ENCODE measurements around the gene PHLPP2. TPM values are rescaled to one million over a fixed set of nuclear protein-coding genes. Genes with fewer than 3 reads are reported as not detected.
"Not testable (repeated sequence)": the region's sequence is repeated elsewhere in the genome, so short reads cannot be mapped to it uniquely, and the experiment has no call there.

PHLPP2 gene
- total and polyA plus RNA-seq, 4 donors, result 12.7 to 24.1 (median 14.5) TPM

DNA sequence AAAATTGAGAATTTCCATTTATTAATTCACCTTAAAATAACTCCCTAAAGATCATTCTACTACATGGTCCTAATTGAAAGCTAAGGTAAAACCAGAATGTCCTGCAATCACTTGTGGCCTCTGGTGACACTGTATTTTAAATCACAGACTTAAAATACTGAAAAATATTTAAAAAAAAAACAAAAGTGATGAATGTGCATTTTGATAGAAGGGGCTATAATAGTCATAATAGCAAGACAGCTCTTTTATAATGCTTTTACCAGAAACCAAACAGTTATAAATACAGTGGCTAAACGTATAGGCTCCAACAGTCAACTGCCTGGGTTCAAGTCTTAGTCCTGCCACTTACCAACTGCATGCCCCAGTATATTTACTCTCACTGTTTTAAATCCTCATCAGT is 21.2 kb downstream of the PHLPP2 start:
- H3K27ac ChIP-seq (ENCODE audit: low read depth, low read length), result no peak overlapping the region
- no peaks in the 10 kb centered on the region for H3K9me3 ChIP-seq (ENCODE audit: control insufficient read depth, insufficient read depth, low read length)
- no peaks in the 10 kb centered on the region for H3K27me3 ChIP-seq (ENCODE audit: control insufficient read depth, insufficient read depth, low read length)
- H3K36me3 ChIP-seq (ENCODE audit: control insufficient read depth, insufficient read depth, low read length), result peaks cover 20% of the 10 kb centered on the region
- DNase-seq (ENCODE audit: low read depth in 4 of 6, low spot score in 6 of 6), result no peak
- H3K4me3 ChIP-seq (ENCODE audit: low read depth, low read length), result no peak overlapping the region
- WGBS (ENCODE audit: insufficient coverage), result 83% methylated on average over 1 of the region's 1 CpG
- H3K4me1 ChIP-seq (ENCODE audit: control insufficient read depth, insufficient read depth, low read length), result no peaks in the 10 kb centered on the region

- H3K4me3 ChIP-seq (ENCODE audit: low read depth, low read length), result no peak overlapping the region
- peaks cover 21% of the 10 kb centered on the region for H3K36me3 ChIP-seq (ENCODE audit: control insufficient read depth, insufficient read depth, low read length)
- no peak overlapping the region for H3K27ac ChIP-seq (ENCODE audit: low read depth, low read length)
- H3K27me3 ChIP-seq (ENCODE audit: control insufficient read depth, insufficient read depth, low read length), result no peaks in the 10 kb centered on the region
- no peak for DNase-seq (ENCODE audit: low read depth in 4 of 6, low spot score in 6 of 6)
- no peaks in the 10 kb centered on the region for H3K4me1 ChIP-seq (ENCODE audit: control insufficient read depth, insufficient read depth, low read length)
- H3K9me3 ChIP-seq (ENCODE audit: control insufficient read depth, insufficient read depth, low read length), result no peaks in the 10 kb centered on the region
- WGBS (ENCODE audit: insufficient coverage), result 95% methylated on average over 3 of the region's 4 CpGs
Observed at GRCh38 chr16:71700831-71701230, 23.7 kb downstream of the PHLPP2 start.

GRCh38 chr16:71698491-71698890 is 26.0 kb downstream of the PHLPP2 start:
- no peaks in the 10 kb centered on the region for H3K27me3 ChIP-seq (ENCODE audit: control insufficient read depth, insufficient read depth, low read length)
- H3K9me3 ChIP-seq (ENCODE audit: control insufficient read depth, insufficient read depth, low read length), result no peaks in the 10 kb centered on the region
- no peak overlapping the region for H3K27ac ChIP-seq (ENCODE audit: low read depth, low read length)
- WGBS (ENCODE audit: insufficient coverage), result 97% methylated on average over 3 of the region's 3 CpGs
- no peaks in the 10 kb centered on the region for H3K4me1 ChIP-seq (ENCODE audit: control insufficient read depth, insufficient read depth, low read length)
- peaks cover 19% of the 10 kb centered on the region for H3K36me3 ChIP-seq (ENCODE audit: control insufficient read depth, insufficient read depth, low read length)
- no peak for DNase-seq (ENCODE audit: low read depth in 4 of 6, low spot score in 6 of 6)
- H3K4me3 ChIP-seq (ENCODE audit: low read depth, low read length), result no peak overlapping the region

- H3K4me1 ChIP-seq (ENCODE audit: control insufficient read depth, insufficient read depth, low read length), result no peaks in the 10 kb centered on the region
- peaks cover 14% of the 10 kb centered on the region for H3K36me3 ChIP-seq (ENCODE audit: control insufficient read depth, insufficient read depth, low read length)
- DNase-seq (ENCODE audit: low read depth in 4 of 6, low spot score in 6 of 6), result no peak
- H3K27ac ChIP-seq (ENCODE audit: low read depth, low read length), result no peak overlapping the region
- WGBS (ENCODE audit: insufficient coverage), result 98% methylated on average over 3 of the region's 5 CpGs
- no peaks in the 10 kb centered on the region for H3K27me3 ChIP-seq (ENCODE audit: control insufficient read depth, insufficient read depth, low read length)
- no peaks in the 10 kb centered on the region for H3K9me3 ChIP-seq (ENCODE audit: control insufficient read depth, insufficient read depth, low read length)
- no peak overlapping the region for H3K4me3 ChIP-seq (ENCODE audit: low read depth, low read length)
Observed at GRCh38 chr16:71693164-71693563, 31.3 kb downstream of the PHLPP2 start.

DNA sequence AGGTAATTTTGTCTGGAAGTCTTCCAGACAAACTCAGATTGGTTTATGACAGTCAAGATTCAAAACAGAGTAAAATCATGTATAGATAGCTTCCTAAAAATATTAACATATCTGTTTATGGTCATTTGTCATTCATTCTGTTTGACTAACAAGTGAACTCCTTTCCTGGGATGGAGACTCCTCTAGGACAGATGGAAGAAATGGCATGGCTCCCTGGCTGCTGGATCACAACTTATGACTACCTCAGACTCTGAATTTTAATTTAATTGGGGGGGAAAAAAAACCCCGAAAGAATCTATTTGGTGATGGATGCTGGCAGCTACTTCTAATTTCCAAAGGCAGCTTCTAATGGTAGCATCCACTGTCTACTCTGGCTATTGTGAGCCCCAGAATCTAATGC is 34.6 kb downstream of the PHLPP2 start:
- Histone ChIP-seq H3K9me3 (ENCODE audit: control insufficient read depth, insufficient read depth, low read length) (no peaks in the 10 kb centered on the region), H3K4me1 (ENCODE audit: control insufficient read depth, insufficient read depth, low read length) (no peaks in the 10 kb centered on the region), H3K36me3 (ENCODE audit: control insufficient read depth, insufficient read depth, low read length) (peaks cover 21% of the 10 kb centered on the region), H3K4me3 (ENCODE audit: low read depth, low read length) (no peak overlapping the region), H3K27me3 (ENCODE audit: control insufficient read depth, insufficient read depth, low read length) (no peaks in the 10 kb centered on the region), H3K27ac (ENCODE audit: low read depth, low read length) (no peak overlapping the region)
- peak in 1 of 6 donors; percentile 61 for DNase-seq (ENCODE audit: low read depth in 4 of 6, low spot score in 6 of 6)
- WGBS (ENCODE audit: insufficient coverage), result no CpG with 5 or more reads among the region's 1 CpG

DNA sequence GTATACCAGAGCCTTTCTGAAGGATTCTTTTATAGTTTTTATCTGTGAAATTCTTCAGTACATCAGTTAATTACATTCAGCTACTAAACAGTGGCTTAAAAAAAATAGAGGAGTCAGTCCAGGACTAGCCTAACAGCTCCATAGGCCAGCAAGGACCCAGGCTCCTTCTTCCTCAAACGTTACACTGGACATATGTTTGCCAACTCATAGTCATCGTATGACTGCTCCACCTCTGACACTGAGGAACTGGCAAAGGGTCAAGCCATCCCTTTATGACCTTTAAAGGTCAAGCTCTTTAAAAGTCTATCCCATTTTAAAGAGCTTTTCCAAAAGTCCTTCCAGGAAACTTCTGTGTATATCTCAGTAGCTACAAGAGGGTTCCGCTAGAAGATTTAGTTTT is 36.6 kb downstream of the PHLPP2 start:
- no peak for DNase-seq (ENCODE audit: low read depth in 4 of 6, low spot score in 6 of 6)
- Histone ChIP-seq H3K36me3 (ENCODE audit: control insufficient read depth, insufficient read depth, low read length) (peaks cover 34% of the 10 kb centered on the region), H3K27ac (ENCODE audit: low read depth, low read length) (no peak overlapping the region), H3K4me3 (ENCODE audit: low read depth, low read length) (no peak overlapping the region), H3K9me3 (ENCODE audit: control insufficient read depth, insufficient read depth, low read length) (no peaks in the 10 kb centered on the region), H3K4me1 (ENCODE audit: control insufficient read depth, insufficient read depth, low read length) (no peaks in the 10 kb centered on the region), H3K27me3 (ENCODE audit: control insufficient read depth, insufficient read depth, low read length) (no peaks in the 10 kb centered on the region)
- 78% methylated on average over 2 of the region's 3 CpGs for WGBS (ENCODE audit: insufficient coverage)

DNA sequence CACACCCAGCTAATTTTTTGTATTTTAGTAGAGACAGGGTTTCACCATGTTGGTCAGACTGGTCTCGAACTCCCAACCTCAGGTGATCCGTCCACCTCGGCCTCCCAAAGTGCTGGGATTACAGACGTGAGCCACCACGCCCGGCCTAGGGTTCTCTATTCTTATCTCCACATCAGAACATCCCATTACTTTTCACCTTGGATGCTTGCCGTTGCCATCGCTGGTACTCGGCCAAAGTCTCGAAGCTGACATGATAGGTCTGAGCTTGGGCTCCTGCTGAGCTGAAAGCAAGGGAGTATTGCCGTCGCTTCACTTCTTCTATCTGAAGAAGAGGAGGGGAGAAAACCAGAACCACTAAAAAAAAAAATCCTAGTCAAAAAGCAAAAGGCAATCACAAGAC is 40.2 kb downstream of the PHLPP2 start:
- WGBS (ENCODE audit: insufficient coverage), result 97% methylated on average over 9 of the region's 12 CpGs
- not testable (repeated sequence) for H3K27ac ChIP-seq (ENCODE audit: low read depth, low read length); DNase-seq (ENCODE audit: low read depth in 4 of 6, low spot score in 6 of 6); H3K27me3 ChIP-seq (ENCODE audit: control insufficient read depth, insufficient read depth, low read length); H3K9me3 ChIP-seq (ENCODE audit: control insufficient read depth, insufficient read depth, low read length); H3K4me3 ChIP-seq (ENCODE audit: low read depth, low read length); H3K4me1 ChIP-seq (ENCODE audit: control insufficient read depth, insufficient read depth, low read length)
- peaks cover 35% of the 10 kb centered on the region for H3K36me3 ChIP-seq (ENCODE audit: control insufficient read depth, insufficient read depth, low read length)

DNA sequence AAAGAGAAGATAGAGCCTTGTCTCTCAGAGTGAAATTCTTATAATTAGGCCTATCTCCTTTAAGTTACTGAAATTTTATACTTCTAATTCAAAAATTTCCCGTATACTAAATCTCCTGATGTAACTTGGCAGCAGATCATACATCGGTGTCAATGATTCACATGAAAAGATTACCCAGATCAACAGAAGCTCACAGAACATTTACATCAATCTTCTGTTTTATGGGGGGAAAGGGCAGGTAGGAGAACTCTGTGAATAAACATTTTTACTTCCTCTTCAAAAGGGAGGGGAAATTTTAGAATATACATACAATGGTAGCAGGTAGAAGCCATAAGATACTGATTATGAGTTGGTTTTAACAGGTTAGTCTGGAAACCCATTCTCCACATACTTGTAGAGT is 43.1 kb downstream of the PHLPP2 start:
- Histone ChIP-seq H3K27ac (ENCODE audit: low read depth, low read length) (no peak overlapping the region), H3K4me3 (ENCODE audit: low read depth, low read length) (no peak overlapping the region), H3K4me1 (ENCODE audit: control insufficient read depth, insufficient read depth, low read length) (no peaks in the 10 kb centered on the region), H3K27me3 (ENCODE audit: control insufficient read depth, insufficient read depth, low read length) (no peaks in the 10 kb centered on the region), H3K36me3 (ENCODE audit: control insufficient read depth, insufficient read depth, low read length) (peaks cover 31% of the 10 kb centered on the region), H3K9me3 (ENCODE audit: control insufficient read depth, insufficient read depth, low read length) (no peaks in the 10 kb centered on the region)
- no peak for DNase-seq (ENCODE audit: low read depth in 4 of 6, low spot score in 6 of 6)
- no CpG with 5 or more reads among the region's 2 CpGs for WGBS (ENCODE audit: insufficient coverage)

DNA sequence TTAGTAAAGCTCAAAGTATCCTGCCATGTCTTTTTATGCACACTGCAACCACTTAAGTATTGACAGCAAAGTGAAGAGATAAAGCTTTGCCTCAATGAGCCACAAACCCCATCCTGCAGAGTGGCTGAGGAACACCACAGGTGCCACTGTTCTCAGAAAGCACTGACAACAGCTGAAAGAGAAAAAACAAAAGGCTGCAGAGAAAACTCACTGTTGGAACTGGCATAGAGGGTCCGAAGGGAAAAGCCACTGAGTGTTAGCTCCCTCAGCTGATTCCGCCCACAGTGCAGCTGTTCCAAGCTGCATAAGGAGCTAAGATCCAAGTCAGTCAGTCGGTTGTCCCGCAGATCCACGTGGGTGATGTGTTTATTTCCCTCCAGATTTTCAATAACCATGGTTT is 48.3 kb downstream of the PHLPP2 start:
- H3K36me3 ChIP-seq (ENCODE audit: control insufficient read depth, insufficient read depth, low read length), result peaks cover 23% of the 10 kb centered on the region
- H3K9me3 ChIP-seq (ENCODE audit: control insufficient read depth, insufficient read depth, low read length), result no peaks in the 10 kb centered on the region
- no peak for DNase-seq (ENCODE audit: low read depth in 4 of 6, low spot score in 6 of 6)
- 85% methylated on average over 2 of the region's 5 CpGs for WGBS (ENCODE audit: insufficient coverage)
- H3K27ac ChIP-seq (ENCODE audit: low read depth, low read length), result no peak overlapping the region
- no peak overlapping the region for H3K4me3 ChIP-seq (ENCODE audit: low read depth, low read length)
- H3K4me1 ChIP-seq (ENCODE audit: control insufficient read depth, insufficient read depth, low read length), result no peaks in the 10 kb centered on the region
- no peaks in the 10 kb centered on the region for H3K27me3 ChIP-seq (ENCODE audit: control insufficient read depth, insufficient read depth, low read length)

DNA sequence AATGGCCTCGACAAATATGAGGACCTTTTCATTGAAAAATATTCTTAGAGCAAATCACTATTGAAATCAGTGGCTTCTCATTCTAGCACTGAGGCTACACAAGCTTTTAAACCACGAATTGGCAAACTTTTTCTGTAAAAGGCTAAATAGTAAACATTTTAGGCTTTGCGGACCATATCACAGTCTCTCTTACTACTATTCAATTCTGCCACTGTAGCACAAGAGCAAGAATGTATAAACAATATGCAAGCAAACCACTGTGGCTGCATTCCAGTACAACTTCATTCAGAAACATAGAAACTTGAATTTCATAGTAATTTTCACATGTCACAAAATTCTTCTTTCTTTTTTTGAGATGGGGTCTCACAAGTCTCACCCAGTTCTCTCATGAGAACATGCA is 49.1 kb downstream of the PHLPP2 start:
- no peak for DNase-seq (ENCODE audit: low read depth in 4 of 6, low spot score in 6 of 6)
- Histone ChIP-seq H3K27ac (ENCODE audit: low read depth, low read length) (no peak overlapping the region), H3K4me1 (ENCODE audit: control insufficient read depth, insufficient read depth, low read length) (no peaks in the 10 kb centered on the region), H3K27me3 (ENCODE audit: control insufficient read depth, insufficient read depth, low read length) (no peaks in the 10 kb centered on the region), H3K9me3 (ENCODE audit: control insufficient read depth, insufficient read depth, low read length) (no peaks in the 10 kb centered on the region), H3K4me3 (ENCODE audit: low read depth, low read length) (no peak overlapping the region), H3K36me3 (ENCODE audit: control insufficient read depth, insufficient read depth, low read length) (peaks cover 29% of the 10 kb centered on the region)
- WGBS (ENCODE audit: insufficient coverage), result 94% methylated on average over 2 of the region's 3 CpGs

Measured in spinal cord (tissue), 10 donors.